Measurements from ENCODE around the gene TANGO2. TPM values are rescaled to one million over a fixed set of nuclear protein-coding genes. Genes with fewer than 3 reads are reported as not detected.
A peak's percentile ranks its signal among the peaks of the same experiment; 100 is the strongest.

Gene TANGO2
- total RNA-seq, 1 donor from 2014 or later: 44.2 TPM

GRCh38 chr22:19982991-19983578 lies 37.8 kb upstream of the TANGO2 start:
- FAIRE-seq (peak; percentile 80), DNase-seq (ENCODE audit: low read depth) (no peak)
- Histone ChIP-seq H3K36me3 (ENCODE audit: control insufficient read depth, insufficient read depth, low read length) (peaks cover 2% of the 10 kb centered on the region), H3K4me3 (ENCODE audit: low read depth, low read length) (no peak overlapping the region), H3K27me3 (ENCODE audit: control insufficient read depth, insufficient read depth, low read length) (no peaks in the 10 kb centered on the region)
- no peak for TF ChIP-seq CTCF (IDR thresholded peaks at IDR 0.05; ENCODE audit: insufficient read depth, low read length, severe bottlenecking)

- H3K4me3 ChIP-seq (ENCODE audit: low read depth, low read length): no peak overlapping the region
- no peaks in the 10 kb centered on the region for H3K27me3 ChIP-seq (ENCODE audit: control insufficient read depth, insufficient read depth, low read length)
- DNase-seq (ENCODE audit: low read depth) (no peak), FAIRE-seq (no peak)
- H3K36me3 ChIP-seq (ENCODE audit: control insufficient read depth, insufficient read depth, low read length): no peaks in the 10 kb centered on the region
- TF ChIP-seq CTCF (IDR thresholded peaks at IDR 0.05; ENCODE audit: insufficient read depth, low read length, severe bottlenecking): no peak
These were observed 37.2 kb upstream of the TANGO2 start for GRCh38 chr22:19983741-19984140.

GRCh38 chr22:19984201-19984753 lies 36.6 kb upstream of the TANGO2 start:
- TF ChIP-seq CTCF (IDR thresholded peaks at IDR 0.05; ENCODE audit: insufficient read depth, low read length, severe bottlenecking): no peak
- no peak for FAIRE-seq
- DNase-seq (ENCODE audit: low read depth): peak; percentile 95

GRCh38 chr22:19984851-19985811 lies 35.8 kb upstream of the TANGO2 start:
- DNase-seq (ENCODE audit: low read depth) (no peak), FAIRE-seq (no peak)
- TF ChIP-seq CTCF (IDR thresholded peaks at IDR 0.05; ENCODE audit: insufficient read depth, low read length, severe bottlenecking): no peak
- no peaks in the 10 kb centered on the region for H3K27me3 ChIP-seq (ENCODE audit: control insufficient read depth, insufficient read depth, low read length)
- H3K4me3 ChIP-seq (ENCODE audit: low read depth, low read length): no peak overlapping the region
- H3K36me3 ChIP-seq (ENCODE audit: control insufficient read depth, insufficient read depth, low read length): no peaks in the 10 kb centered on the region

More at GRCh38 chr22:19984201-19984753, 36.6 kb upstream of the TANGO2 start:
- H3K36me3 ChIP-seq (ENCODE audit: control insufficient read depth, insufficient read depth, low read length): no peaks in the 10 kb centered on the region
- H3K27me3 ChIP-seq (ENCODE audit: control insufficient read depth, insufficient read depth, low read length): no peaks in the 10 kb centered on the region
- H3K4me3 ChIP-seq (ENCODE audit: low read depth, low read length): no peak overlapping the region

- TF ChIP-seq CTCF (IDR thresholded peaks at IDR 0.05; ENCODE audit: insufficient read depth, low read length, severe bottlenecking): no peak
These were observed 34.9 kb upstream of the TANGO2 start for GRCh38 chr22:19986011-19986409.

More at GRCh38 chr22:19986011-19986409, 34.9 kb upstream of the TANGO2 start:
- DNase-seq (ENCODE audit: low read depth) (no peak), FAIRE-seq (no peak)
- Histone ChIP-seq H3K4me3 (ENCODE audit: low read depth, low read length) (peak overlapping the region; percentile 57), H3K27me3 (ENCODE audit: control insufficient read depth, insufficient read depth, low read length) (no peaks in the 10 kb centered on the region), H3K36me3 (ENCODE audit: control insufficient read depth, insufficient read depth, low read length) (no peaks in the 10 kb centered on the region)
